Measurements from ENCODE around the gene MAST4. TPM values are rescaled to one million over a fixed set of nuclear protein-coding genes. Genes with fewer than 3 reads are reported as not detected.

The MAST4 gene
- total RNA-seq, 1 donor from 2014 or later: 36.3 TPM

- no peak for DNase-seq (ENCODE audit: low read depth, low spot score)
Measured at GRCh38 chr5:66840511-66841013, 244.4 kb downstream of the MAST4 start.

DNA sequence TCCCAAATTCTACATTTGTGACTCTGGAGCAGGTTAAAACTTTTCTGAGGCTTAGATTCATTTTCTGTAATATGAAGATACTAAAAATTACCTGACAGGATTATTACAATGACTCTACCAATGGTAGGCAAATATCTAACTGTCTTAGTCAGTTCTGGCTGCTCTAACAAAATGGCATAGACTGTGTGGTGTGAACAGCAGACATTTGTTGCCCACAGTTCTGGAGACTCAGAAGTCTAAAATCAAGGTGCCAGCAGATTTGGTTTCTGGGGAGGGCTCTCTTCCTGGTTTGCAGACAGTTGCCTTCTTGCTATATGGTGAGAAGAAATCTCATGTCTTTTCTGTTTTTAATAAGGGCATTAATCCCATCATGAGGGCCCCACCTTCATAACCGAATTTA lies 245.1 kb downstream of the MAST4 start:
- DNase-seq (ENCODE audit: low read depth, low spot score): no peak

DNA sequence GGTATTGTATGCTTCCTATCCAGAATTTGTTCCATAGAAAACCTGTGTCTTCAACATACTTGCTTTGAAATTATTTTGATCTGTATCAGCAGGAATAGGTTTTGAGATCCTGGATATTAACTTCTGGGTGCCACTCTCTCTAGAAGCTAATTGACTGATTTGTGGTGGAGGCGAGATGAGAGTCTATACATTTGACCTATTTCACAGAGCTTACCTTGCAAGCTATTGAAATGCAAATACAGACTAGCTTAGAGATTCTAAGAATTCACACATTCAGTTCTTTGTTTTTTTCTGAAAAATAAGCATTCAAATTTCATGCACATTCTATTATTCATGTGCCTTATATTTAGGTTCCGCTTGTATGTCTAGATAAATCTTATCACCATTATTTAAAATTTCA lies 246.3 kb downstream of the MAST4 start:
- DNase-seq (ENCODE audit: low read depth, low spot score): no peak

DNA sequence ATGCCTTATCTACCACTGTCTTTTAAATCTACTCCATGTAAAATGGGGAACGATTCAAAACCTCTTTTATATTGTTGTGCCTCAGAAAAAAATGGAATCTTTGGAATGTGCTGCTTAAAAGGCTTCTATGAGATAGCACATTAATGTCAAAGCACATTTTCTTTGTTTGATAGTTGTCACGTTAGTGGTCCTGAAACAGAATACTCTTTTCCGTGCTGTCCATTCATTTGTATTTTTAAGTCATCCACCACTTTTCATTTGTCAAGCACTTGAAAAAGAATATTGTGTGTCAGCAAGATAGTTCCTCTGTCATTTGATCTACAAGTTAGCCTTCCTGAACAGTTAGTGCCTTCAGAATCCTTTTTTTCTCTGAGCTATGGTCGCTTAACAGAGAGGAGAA lies 246.9 kb downstream of the MAST4 start:
- DNase-seq (ENCODE audit: low read depth, low spot score): no peak

GRCh38 chr5:66848749-66849641 lies 252.8 kb downstream of the MAST4 start:
- peak; percentile 86 for DNase-seq (ENCODE audit: low read depth, low spot score)

- DNase-seq (ENCODE audit: low read depth, low spot score): no peak
Measured at GRCh38 chr5:66849803-66850202, 253.6 kb downstream of the MAST4 start.

DNA sequence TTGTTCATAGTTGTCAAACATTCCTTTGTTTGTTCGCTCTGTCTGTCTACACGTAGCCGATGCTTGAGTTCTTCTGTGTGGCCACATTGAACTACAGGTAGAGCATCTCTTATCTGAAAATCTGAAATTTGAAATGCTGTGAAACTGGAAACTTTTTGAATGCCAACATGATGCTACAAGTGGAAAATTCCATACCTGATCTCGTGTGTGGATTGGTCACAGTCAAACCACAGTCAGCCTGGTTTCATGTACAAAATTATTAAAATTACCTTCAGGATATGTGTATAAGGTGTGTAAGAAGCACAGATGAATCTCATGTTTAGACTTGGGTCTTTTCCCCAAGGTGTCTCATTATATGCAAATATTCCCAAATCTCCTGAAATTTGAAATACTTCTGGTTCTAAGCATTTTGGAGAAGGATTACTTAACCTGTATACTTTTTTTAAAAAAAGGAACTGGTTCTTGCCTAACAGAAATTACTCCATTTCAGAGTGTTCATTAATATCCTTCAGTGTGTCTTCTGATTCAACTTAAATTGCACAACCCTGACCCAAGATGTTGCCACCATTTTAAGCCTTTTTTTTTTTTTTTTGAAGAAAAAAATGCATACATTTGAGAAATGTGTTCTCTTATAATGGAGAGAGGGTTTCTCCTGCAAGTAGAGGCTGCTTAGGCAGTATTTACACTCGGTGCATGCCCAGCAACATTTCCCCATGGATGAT lies 254.3 kb downstream of the MAST4 start:
- DNase-seq (ENCODE audit: low read depth, low spot score): no peak

DNA sequence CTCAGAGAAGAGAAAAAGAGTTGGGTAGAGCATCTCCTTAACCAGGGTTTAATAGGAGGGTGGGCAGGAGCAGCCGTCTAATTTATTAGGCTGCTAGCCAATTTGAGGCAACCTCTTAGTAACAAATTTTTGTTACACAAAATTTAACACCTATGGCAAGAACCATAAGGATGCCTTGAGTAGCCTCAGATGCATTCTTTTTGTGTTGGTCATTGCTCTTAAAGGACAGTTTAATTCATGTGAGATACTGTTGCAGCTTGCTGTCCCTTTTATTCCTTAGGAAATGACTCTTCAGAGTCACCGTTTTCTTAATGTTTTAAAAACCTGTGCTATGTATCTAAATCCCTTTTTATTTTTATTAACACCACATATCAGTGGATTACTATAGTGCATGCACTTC lies 255.1 kb downstream of the MAST4 start:
- no peak for DNase-seq (ENCODE audit: low read depth, low spot score)

DNA sequence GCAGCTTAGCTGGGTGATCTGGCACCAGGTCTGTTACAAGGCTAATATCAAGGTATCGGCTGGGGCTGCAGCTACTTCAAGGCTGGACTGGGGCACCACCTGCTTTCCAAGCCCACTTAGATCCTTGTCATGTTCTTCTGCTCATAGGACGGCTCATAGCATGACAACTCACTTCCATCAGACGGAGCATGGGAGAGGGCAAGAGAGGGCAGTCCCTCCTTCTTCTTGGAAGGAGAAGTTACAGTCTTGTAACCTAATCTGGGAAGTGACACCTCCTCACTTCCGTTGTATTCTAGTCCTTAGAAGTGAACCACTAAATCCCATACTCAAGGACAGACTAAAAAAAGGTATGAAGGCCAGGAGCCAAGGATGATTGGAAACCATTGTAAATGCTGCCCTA lies 258.2 kb downstream of the MAST4 start:
- DNase-seq (ENCODE audit: low read depth, low spot score): no peak

- no peak for DNase-seq (ENCODE audit: low read depth, low spot score)
Measured at GRCh38 chr5:66856041-66856805, 260.0 kb downstream of the MAST4 start.

DNA sequence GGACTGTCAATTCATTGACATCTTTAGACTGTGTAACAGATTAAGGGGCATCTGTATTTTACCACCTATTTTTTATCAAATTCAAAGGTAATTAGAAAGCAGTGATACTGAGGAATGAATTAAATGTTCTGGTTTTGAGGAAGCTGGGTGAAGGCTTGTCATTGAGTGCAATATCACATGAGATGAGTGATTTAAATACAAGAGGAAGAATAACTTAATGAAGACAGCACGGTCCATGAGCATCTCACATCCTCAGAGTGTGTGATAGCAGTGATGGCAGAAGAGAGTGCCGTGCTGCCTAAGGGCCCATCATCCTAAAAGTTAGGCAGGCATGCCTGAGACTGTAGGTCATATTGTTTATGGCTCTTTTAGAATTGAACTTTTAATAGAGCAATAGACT lies 263.3 kb downstream of the MAST4 start:
- no peak for DNase-seq (ENCODE audit: low read depth, low spot score)

GRCh38 chr5:66860199-66860975 lies 264.2 kb downstream of the MAST4 start:
- DNase-seq (ENCODE audit: low read depth, low spot score): peak; percentile 81

DNA sequence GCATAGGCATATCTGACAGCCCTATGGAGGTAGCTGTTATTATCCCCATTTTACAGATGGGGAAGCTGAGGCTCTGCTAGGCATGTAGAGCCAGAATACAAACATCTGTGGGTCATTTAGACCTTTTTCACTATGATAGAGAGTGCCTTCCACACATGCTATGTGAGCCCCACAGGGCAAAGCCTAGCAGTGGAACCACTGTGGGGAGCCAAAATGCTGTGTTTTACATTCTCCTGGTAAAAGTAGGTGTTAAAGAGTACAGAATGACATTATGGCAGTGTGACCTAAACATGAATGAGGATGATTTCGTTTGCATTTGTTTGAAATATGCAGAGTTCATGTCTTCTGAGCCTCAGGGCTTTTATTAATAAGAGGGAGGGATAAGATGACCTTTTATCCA lies 265.2 kb downstream of the MAST4 start:
- DNase-seq (ENCODE audit: low read depth, low spot score): no peak

- no peak for DNase-seq (ENCODE audit: low read depth, low spot score)
Measured at GRCh38 chr5:66862020-66862419, 265.8 kb downstream of the MAST4 start.

DNA sequence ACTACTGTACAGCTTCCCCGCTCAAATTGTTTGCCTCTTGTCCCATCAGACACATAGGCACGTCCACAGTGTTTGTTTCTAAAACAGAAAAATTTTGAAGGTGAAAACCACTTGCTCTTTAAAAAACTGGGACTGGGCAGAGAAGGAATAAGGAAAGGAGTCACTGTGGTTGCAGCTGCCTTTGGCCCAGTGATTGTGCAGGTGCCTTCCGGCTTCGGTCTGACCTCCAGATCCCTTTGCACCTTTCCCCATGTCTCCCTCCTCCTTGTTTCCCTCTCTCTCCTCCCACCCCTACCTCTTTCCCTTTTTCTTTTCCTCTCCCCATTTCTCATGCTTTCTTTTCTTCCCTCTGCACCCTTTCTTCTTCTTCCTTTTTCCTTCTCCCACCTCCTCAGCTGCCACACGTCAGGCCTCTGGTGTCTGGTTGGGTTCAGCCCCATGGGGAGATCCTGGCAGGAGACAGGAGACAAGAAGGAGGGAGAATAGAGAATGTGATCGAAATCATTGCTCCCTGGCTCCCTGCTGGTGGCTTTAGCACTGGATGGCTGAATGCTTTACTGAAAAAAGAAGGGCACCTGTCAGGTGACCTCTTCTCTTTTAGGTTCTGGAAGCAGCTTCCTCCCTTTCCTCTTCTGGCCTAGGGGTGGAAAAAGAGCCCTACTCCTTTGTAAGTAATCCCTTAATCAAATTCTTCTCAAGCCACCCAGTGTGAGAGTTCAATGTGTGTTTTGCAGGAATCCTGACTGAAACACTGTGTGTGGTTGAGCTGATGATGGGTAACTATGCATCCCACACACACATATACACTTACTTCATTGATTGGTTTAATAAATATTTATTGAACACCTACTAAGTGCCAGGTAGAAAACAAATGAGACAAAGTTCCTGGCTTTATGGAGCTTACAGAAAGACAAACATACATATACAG lies 267.3 kb downstream of the MAST4 start:
- DNase-seq (ENCODE audit: low read depth, low spot score): no peak

DNA sequence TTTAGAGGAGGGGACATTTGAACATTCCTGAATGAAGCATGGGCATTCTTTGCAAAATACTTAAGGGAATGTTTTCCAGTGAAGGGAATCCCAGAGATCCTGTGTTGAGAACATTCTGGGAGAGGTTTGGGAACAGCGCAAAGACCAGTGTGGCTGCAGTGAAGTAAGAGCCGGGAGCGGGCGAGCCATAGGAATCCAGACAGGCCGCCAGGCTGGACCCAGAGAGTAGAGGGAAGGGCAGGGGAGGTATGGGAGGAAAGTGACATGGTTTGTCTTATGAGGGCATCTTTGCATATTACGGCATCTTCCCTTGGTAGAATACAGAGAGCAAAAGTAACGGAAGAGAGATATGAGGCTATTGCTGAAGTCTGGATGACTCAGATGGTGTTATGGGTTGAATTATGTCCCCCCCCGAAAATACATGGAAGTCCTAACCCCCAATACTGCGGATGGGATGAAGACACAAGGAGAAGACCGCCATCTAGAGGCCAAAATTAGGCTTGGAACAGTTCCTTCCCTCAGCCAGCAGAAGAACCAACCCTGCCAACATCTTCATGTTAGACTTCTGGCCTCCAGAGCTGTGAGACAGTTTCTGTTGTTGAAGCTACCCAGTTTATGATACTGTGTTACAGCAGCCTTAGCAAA lies 268.2 kb downstream of the MAST4 start:
- peak; percentile 57 for DNase-seq (ENCODE audit: low read depth, low spot score)

DNA sequence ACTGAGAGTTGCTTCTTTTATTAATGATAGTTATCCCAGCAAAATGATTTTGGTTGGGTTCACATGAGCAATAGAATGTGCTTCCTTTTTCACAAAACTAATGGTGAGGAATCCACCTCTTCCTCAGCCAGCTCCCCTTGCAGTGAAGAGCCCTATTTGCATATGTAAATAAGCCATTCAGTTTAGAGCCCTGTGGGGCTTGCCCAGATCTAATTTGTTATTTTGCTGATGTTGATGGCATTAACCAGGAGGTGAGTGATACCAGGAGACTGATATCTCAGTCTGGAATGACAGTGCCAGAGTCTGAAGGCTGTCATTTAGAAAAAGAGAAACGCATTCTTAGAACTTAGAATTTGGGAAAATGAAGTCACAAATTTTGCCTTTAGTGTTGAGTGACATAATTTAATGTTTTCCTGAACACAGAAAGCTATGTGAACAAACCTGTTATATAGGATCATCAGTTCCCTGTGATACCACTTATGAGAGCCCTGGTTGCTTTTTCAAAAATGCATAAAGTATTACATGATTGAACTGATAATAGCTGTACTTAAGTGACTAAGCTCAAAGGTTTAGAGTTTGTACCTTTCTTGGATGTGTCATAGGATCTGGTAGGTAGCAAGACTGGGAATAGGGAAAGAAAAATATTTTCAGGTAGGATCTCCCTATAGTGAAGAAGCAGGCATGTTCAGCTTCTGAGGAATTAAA lies 271.6 kb downstream of the MAST4 start:
- DNase-seq (ENCODE audit: low read depth, low spot score): no peak

- DNase-seq (ENCODE audit: low read depth, low spot score): no peak
Measured at GRCh38 chr5:66869347-66869746, 273.2 kb downstream of the MAST4 start.

GRCh38 chr5:66870708-66871107 lies 274.5 kb downstream of the MAST4 start:
- no peak for DNase-seq (ENCODE audit: low read depth, low spot score)

All from pulmonary artery endothelial cell (primary cell).